Cardiac ventricle fibroblast (primary cell): ENCODE measurements around the gene OOSP3. TPM values are rescaled to one million over a fixed set of nuclear protein-coding genes. Genes with fewer than 3 reads are reported as not detected.

ENCODE experiments used
- total RNA-seq: library from RNA; depleted of rRNA; stranded (reverse); fragments of >200 nt; gene quantifications from 2 replicates; pipeline ENCODE4 v1.2.3, GENCODE V29; 2015

The OOSP3 gene
- not detected in 2 replicates for total RNA-seq

GRCh38 chr11:59878575-59878974, at the start of gene OOSP3:
OOSP3 (plus strand) TSS chr11:59878782; CDS start chr11:59878809, 27 bp downstream.

GRCh38 chr11:59845399-59845798, 33.2 kb upstream of the OOSP3 start, which contains the start of gene CBLIF:
CBLIF (minus strand) TSS chr11:59845499; CDS start chr11:59845453, 46 bp downstream.

GRCh38 chr11:59866397-59866796, 12.2 kb upstream of the OOSP3 start, which contains the start of gene TCN1:
TCN1 (minus strand) TSS chr11:59866487; CDS start chr11:59866470, 17 bp downstream.

DNA sequence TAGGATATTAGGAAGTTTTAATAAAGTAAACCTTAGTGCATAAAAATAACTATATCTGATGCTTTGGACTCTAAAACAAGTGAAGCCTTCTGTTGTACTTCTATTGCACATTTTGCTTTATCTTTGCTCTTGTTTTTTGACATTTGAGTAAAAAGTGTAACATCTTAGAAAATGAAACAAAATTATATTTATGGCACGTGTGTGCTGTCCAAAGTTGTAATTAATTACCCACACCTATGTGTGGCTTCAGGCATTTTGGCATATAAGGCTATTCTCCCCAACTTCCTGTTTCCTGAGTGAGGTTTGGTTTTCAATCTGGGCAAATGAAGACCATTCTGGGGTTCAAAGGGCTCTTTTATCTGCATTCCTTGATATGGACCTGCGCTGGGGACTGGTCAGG, 59.5 kb downstream of the OOSP3 start, which contains the start of gene OOSP1:
Gene OOSP1 (plus strand): TSS at position 301 of the 400 bp plus-strand sequence. CDS start 23 bp downstream, at position 324.

Other genes with a start within 250 kb of the OOSP3 start
- gene PATL1, start 209.7 kb upstream of the OOSP3 start, total RNA-seq: 9.4 and 9.9 TPM in 2 replicates
- not detected in 2 replicates for gene OR10V1, start 164.9 kb upstream of the OOSP3 start, total RNA-seq
- gene STX3, start 123.4 kb upstream of the OOSP3 start, total RNA-seq: 8.7 and 10.9 TPM in 2 replicates
- 36.2 and 36.4 TPM in 2 replicates for gene MRPL16, start 68.0 kb upstream of the OOSP3 start, total RNA-seq
- not detected in 2 replicates for gene CBLIF, start 33.3 kb upstream of the OOSP3 start, total RNA-seq
- gene TCN1, start 12.3 kb upstream of the OOSP3 start, total RNA-seq: 0.83 TPM in 1 of 2 replicates, not detected in the other
- gene OOSP1, start 59.6 kb downstream of the OOSP3 start, total RNA-seq: not detected in 2 replicates
- not detected in 2 replicates for gene OOSP4A, start 85.3 kb downstream of the OOSP3 start, total RNA-seq
- not detected in 2 replicates for gene OOSP4B, start 138.4 kb downstream of the OOSP3 start, total RNA-seq
- gene OOSP2, start 161.6 kb downstream of the OOSP3 start, total RNA-seq: not detected in 2 replicates
- gene MS4A3, start 177.9 kb downstream of the OOSP3 start, total RNA-seq: not detected in 2 replicates
- not detected in 2 replicates for gene MS4A2, start 209.9 kb downstream of the OOSP3 start, total RNA-seq